AG04450 (cell line): ENCODE results near the gene NIP7. TPM values are rescaled to one million over a fixed set of nuclear protein-coding genes. Genes with fewer than 3 reads are reported as not detected.
"Not testable (repeated sequence)": the region's sequence is repeated elsewhere in the genome, so short reads cannot be mapped to it uniquely, and the experiment has no call there.

Experiments used
- CTCF ChIA-PET: fragments of 300-600, 350-600 bp; formaldehyde crosslinking; extraction: SDS; loops from one replicate; lab custom pipeline; 2022; ENCODE audit warnings: antibody characterized with exemption, inconsistent platforms; lab: Charles Lee
- POLR2A ChIA-PET: fragments of 350-600 bp; formaldehyde crosslinking; extraction: SDS; loops from one replicate; lab custom pipeline; 2021; ENCODE audit warnings: antibody characterized with exemption, inconsistent platforms; lab: Yijun Ruan, JAX
- DNase-seq: peaks from one replicate; pipeline ENCODE4 v3.0.0-alpha.2; 2011; ENCODE audit warnings: low read depth, low spot score
- H3K27ac ChIP-seq: one replicate; pipeline ENCODE4 v1.5.1; 2012; ENCODE audit warnings: low read depth, low read length, control low read depth
- H3K27me3 ChIP-seq: one replicate; pipeline ENCODE4 v1.6.0; 2012; ENCODE audit warnings: low read length; ENCODE audit not compliant: control insufficient read depth, insufficient read depth
- H3K4me3 ChIP-seq: 2 replicates; pipeline ENCODE4 v1.5.1; 2011; ENCODE audit warnings: mild to moderate bottlenecking, low read depth, low read length, control low read depth
- H3K9me3 ChIP-seq: 2 replicates; pipeline ENCODE4 v1.5.1; 2012; ENCODE audit warnings: low read length; ENCODE audit not compliant: control insufficient read depth, insufficient read depth
- CTCF ChIP-seq: IDR thresholded peaks from 2 replicates; pipeline ENCODE4 v1.5.1; 2011; ENCODE audit warnings: low read depth, low read length, control low read depth, inconsistent platforms
- polyA plus RNA-seq: library from polyadenylated mRNA; depleted of rRNA; stranded (reverse); fragments of >200 nt; gene quantifications from 2 replicates; pipeline ENCODE4 v1.2.3, GENCODE V29; 2011

NIP7 gene
- polyA plus RNA-seq, 1 experiment: 12.1 TPM

- CTCF ChIA-PET: no interaction called here
- POLR2A ChIA-PET: interaction anchor here (0.5 kb wide), 1 partner anchor 1065 kb away, joined by 7 read pairs; no protein-coding TSS in a partner anchor
- DNase-seq: no peak
- TF ChIP-seq CTCF: no peak
- Histone ChIP-seq H3K27me3 (no peaks in the 10 kb centered on the region), H3K4me3 (no peak overlapping the region), H3K27ac (no peak overlapping the region), H3K9me3 (no peaks in the 10 kb centered on the region)
Measured at GRCh38 chr16:69348222-69348621, 8.7 kb downstream of the NIP7 start.

GRCh38 chr16:69349536-69349935 is 10.0 kb downstream of the NIP7 start:
- Histone ChIP-seq H3K27ac (no peak overlapping the region), H3K4me3 (no peak overlapping the region), H3K9me3 (no peaks in the 10 kb centered on the region), H3K27me3 (no peaks in the 10 kb centered on the region)
- POLR2A ChIA-PET: no interaction called here
- DNase-seq: no peak
- no peak for TF ChIP-seq CTCF
- CTCF ChIA-PET: no interaction called here

GRCh38 chr16:69350536-69351133 is 11.1 kb downstream of the NIP7 start:
- ChIA-PET CTCF (interaction anchor here (1.0 kb wide), 1 partner anchor 200 kb away, joined by 4 read pairs; no protein-coding TSS in a partner anchor), POLR2A (interaction anchor here (0.6 to 0.7 kb wide), 2 partner anchors 10 to 20 kb away, joined by 3 to 4 read pairs; no protein-coding TSS in a partner anchor)
- no peak for TF ChIP-seq CTCF
- no peak for DNase-seq
- no peaks in the 10 kb centered on the region for H3K27me3 ChIP-seq
- no peaks in the 10 kb centered on the region for H3K9me3 ChIP-seq
- no peak overlapping the region for H3K4me3 ChIP-seq
- no peak overlapping the region for H3K27ac ChIP-seq

GRCh38 chr16:69351309-69352027 is 11.9 kb downstream of the NIP7 start, which contains the start of gene TMED6:
Gene TMED6, minus strand, starts transcription at chr16:69351786. Its CDS starts 33 bp downstream, at chr16:69351753.
- H3K4me3 ChIP-seq: no peak within 1 kb of the TSS
- CTCF ChIA-PET: interaction anchor here (1.0 kb wide), 1 partner anchor 201 kb away, joined by 4 read pairs; no protein-coding TSS in a partner anchor
- POLR2A ChIA-PET: no interaction called here
- DNase-seq: no peak
- no peaks in the 10 kb centered on the region for H3K9me3 ChIP-seq
- TF ChIP-seq CTCF: no peak
- H3K27me3 ChIP-seq: no peaks in the 10 kb centered on the region
- H3K27ac ChIP-seq: no peak within 1 kb of the TSS

GRCh38 chr16:69360070-69360469 is 20.5 kb downstream of the NIP7 start:
- H3K9me3 ChIP-seq, H3K27me3 ChIP-seq, H3K27ac ChIP-seq, POLR2A ChIA-PET, H3K4me3 ChIP-seq, DNase-seq, CTCF ChIA-PET: not testable (repeated sequence)
